SK-N-SH treated with all-trans-retinoic acid at 6 μM for 48 hours (cell line): ENCODE data around the gene ODC1.

Experiments used
- ATAC-seq: fragments of 200-7000 bp; cut with Tn5 transposase; 3 replicates; pipeline ENCODE4 v1.9.1; 2020; ENCODE audit warnings: mild to moderate bottlenecking, moderate library complexity
- ARNTL ChIP-seq: fragments of 450-650 bp; formaldehyde crosslinking; IDR thresholded peaks from 2 replicates; pipeline ENCODE4 v1.5.0; 2020; ENCODE audit warnings: low read depth, mild to moderate bottlenecking, moderate library complexity, borderline replicate concordance
- BACH2 ChIP-seq: fragments of 250-450 bp; sonication (Bioruptor Pico); IDR thresholded peaks from 2 replicates; pipeline ENCODE4 v1.9.0; 2021; ENCODE audit warnings: mild to moderate bottlenecking, borderline replicate concordance
- CSDC2 ChIP-seq: fragments of 250-450 bp; sonication (Bioruptor Pico); IDR thresholded peaks from 2 replicates; pipeline ENCODE4 v1.5.0; 2020; ENCODE audit warnings: mild to moderate bottlenecking, moderate library complexity
- ESRRG ChIP-seq: fragments of 250-450 bp; sonication (Bioruptor Pico); IDR thresholded peaks from 2 replicates; pipeline ENCODE4 v1.6.1; 2021; ENCODE audit warnings: mild to moderate bottlenecking
- GLIS3 ChIP-seq: fragments of 250-450 bp; sonication (Bioruptor Pico); IDR thresholded peaks from 2 replicates; pipeline ENCODE4 v1.5.0; 2020; ENCODE audit warnings: mild to moderate bottlenecking, moderate library complexity
- ISL1 ChIP-seq: fragments of 250-450 bp; sonication (Bioruptor Pico); IDR thresholded peaks from 2 replicates; pipeline ENCODE4 v2.1.2; 2022; ENCODE audit warnings: mild to moderate bottlenecking, moderate library complexity
- OSR1 ChIP-seq: fragments of 250-450 bp; sonication (Bioruptor Pico); IDR thresholded peaks from 2 replicates; pipeline ENCODE4 v1.8.0; 2022; ENCODE audit warnings: moderate library complexity, mild to moderate bottlenecking, inconsistent platforms
- POU6F1 ChIP-seq: fragments of 250-450 bp; sonication (Bioruptor Pico); IDR thresholded peaks from 2 replicates; pipeline ENCODE4 v1.8.0; 2021; ENCODE audit warnings: low read depth, mild to moderate bottlenecking, moderate library complexity, borderline replicate concordance
- PPARA ChIP-seq: fragments of 250-450 bp; sonication (Bioruptor Pico); IDR thresholded peaks from 2 replicates; pipeline ENCODE4 v1.5.0; 2020; ENCODE audit warnings: mild to moderate bottlenecking, borderline replicate concordance
- RARB ChIP-seq: fragments of 250-450 bp; sonication (Bioruptor Pico); IDR thresholded peaks from 2 replicates; pipeline ENCODE4 v1.8.0; 2021; ENCODE audit warnings: mild to moderate bottlenecking, moderate library complexity
- SNAI2 ChIP-seq: fragments of 250-450 bp; sonication (Bioruptor Pico); IDR thresholded peaks from 2 replicates; pipeline ENCODE4 v1.5.0; 2020; ENCODE audit warnings: mild to moderate bottlenecking, moderate library complexity
- TCF4 ChIP-seq: fragments of 250-450 bp; sonication (Bioruptor Pico); IDR thresholded peaks from 2 replicates; pipeline ENCODE4 v1.8.0; 2021; ENCODE audit warnings: mild to moderate bottlenecking, moderate library complexity, borderline replicate concordance
- TOX ChIP-seq: fragments of 250-450 bp; sonication (Bioruptor Pico); IDR thresholded peaks from 2 replicates; pipeline ENCODE4 v1.8.0; 2021; ENCODE audit warnings: mild to moderate bottlenecking, moderate library complexity, borderline replicate concordance
- ZC3H10 ChIP-seq: fragments of 250-450 bp; sonication (Bioruptor Pico); IDR thresholded peaks from 2 replicates; pipeline ENCODE4 v1.5.1; 2021; ENCODE audit warnings: mild to moderate bottlenecking, moderate library complexity
- ZFP3 ChIP-seq: fragments of 250-450 bp; sonication (Bioruptor Pico); IDR thresholded peaks from 2 replicates; pipeline ENCODE4 v1.5.0; 2020; ENCODE audit warnings: mild to moderate bottlenecking, moderate library complexity
- ZFP30 ChIP-seq: fragments of 450-650 bp; formaldehyde crosslinking; IDR thresholded peaks from 2 replicates; pipeline ENCODE4 v1.5.0; 2022; ENCODE audit warnings: mild to moderate bottlenecking, moderate library complexity
- ZNF565 ChIP-seq: fragments of 450-650 bp; formaldehyde crosslinking; conservative IDR thresholded peaks from 2 replicates; pipeline ENCODE4 v1.5.0; 2020; ENCODE audit warnings: low read depth, mild to moderate bottlenecking, moderate library complexity
- ZNF70 ChIP-seq: fragments of 450-650 bp; formaldehyde crosslinking; IDR thresholded peaks from 2 replicates; pipeline ENCODE4 v1.5.0; 2020; ENCODE audit warnings: mild to moderate bottlenecking, moderate library complexity
- ZNF8 ChIP-seq: fragments of 450-650 bp; formaldehyde crosslinking; IDR thresholded peaks from 2 replicates; pipeline ENCODE4 v1.5.0; 2020; ENCODE audit warnings: mild to moderate bottlenecking, moderate library complexity
- TF ChIP-seq, protein P1 (sequence below): fragments of 250-450 bp; sonication (Bioruptor Pico); IDR thresholded peaks from 2 replicates; pipeline ENCODE4 v1.5.1; 2020; ENCODE audit warnings: low read depth, mild to moderate bottlenecking, moderate library complexity
- TF ChIP-seq, protein P2 (sequence below): fragments of 250-450 bp; sonication (Bioruptor Pico); IDR thresholded peaks from 2 replicates; pipeline ENCODE4 v1.5.0; 2020; ENCODE audit warnings: mild to moderate bottlenecking, moderate library complexity
- TF ChIP-seq, protein P3 (sequence below): fragments of 250-450 bp; sonication (Bioruptor Pico); IDR thresholded peaks from 2 replicates; pipeline ENCODE4 v1.8.0; 2020; ENCODE audit warnings: mild to moderate bottlenecking, moderate library complexity, borderline replicate concordance

Gene ODC1

DNA sequence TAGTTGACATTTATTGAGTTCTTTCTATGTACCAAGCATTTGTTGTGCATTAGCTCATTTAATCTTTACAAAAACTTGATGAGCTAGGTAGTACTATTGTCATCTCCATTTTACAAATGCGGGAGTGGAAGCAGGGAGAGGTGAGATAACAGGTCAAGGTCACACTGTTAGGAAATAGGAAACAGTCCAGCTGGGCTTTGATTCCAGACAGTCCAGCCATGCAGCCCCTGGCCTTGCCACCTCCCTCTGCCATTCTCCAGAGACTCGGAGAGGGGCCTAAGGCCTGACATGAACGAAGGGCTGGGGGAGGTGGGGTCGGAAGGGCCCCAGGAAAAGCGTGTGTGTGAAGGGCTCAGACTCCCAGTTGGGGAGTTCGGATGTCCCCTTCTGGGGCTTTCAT, 55.6 kb downstream of the ODC1 start:
- no peak for TF ChIP-seq ZC3H10 (CRISPR knock-in tag)
- TF ChIP-seq SNAI2 (CRISPR knock-in tag), result no peak
- no peak for TF ChIP-seq ZNF565
- TF ChIP-seq TOX (CRISPR knock-in tag), result no peak
- TF ChIP-seq ZFP30 (CRISPR knock-in tag), result no peak
- TF ChIP-seq RARB (CRISPR knock-in tag), result no peak
- TF ChIP-seq, protein P1, sequence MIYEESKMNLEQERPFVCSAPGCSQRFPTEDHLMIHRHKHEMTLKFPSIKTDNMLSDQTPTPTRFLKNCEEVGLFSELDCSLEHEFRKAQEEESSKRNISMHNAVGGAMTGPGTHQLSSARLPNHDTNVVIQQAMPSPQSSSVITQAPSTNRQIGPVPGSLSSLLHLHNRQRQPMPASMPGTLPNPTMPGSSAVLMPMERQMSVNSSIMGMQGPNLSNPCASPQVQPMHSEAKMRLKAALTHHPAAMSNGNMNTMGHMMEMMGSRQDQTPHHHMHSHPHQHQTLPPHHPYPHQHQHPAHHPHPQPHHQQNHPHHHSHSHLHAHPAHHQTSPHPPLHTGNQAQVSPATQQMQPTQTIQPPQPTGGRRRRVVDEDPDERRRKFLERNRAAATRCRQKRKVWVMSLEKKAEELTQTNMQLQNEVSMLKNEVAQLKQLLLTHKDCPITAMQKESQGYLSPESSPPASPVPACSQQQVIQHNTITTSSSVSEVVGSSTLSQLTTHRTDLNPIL (CRISPR knock-in tag), result no peak
- TF ChIP-seq BACH2 (CRISPR knock-in tag), result no peak
- TF ChIP-seq ZNF70, result no peak
- TF ChIP-seq POU6F1 (CRISPR knock-in tag), result no peak
- no peak for ATAC-seq

- no peak for ATAC-seq
- no peak for TF ChIP-seq PPARA (CRISPR knock-in tag)
- TF ChIP-seq TOX (CRISPR knock-in tag), result no peak
- no peak for TF ChIP-seq POU6F1 (CRISPR knock-in tag)
- TF ChIP-seq, protein P1 (CRISPR knock-in tag), result no peak
- TF ChIP-seq ZNF8 (CRISPR knock-in tag), result no peak
- no peak for TF ChIP-seq ZC3H10 (CRISPR knock-in tag)
- TF ChIP-seq GLIS3 (CRISPR knock-in tag), result no peak
- TF ChIP-seq ZNF70, result no peak
- TF ChIP-seq ESRRG (CRISPR knock-in tag), result no peak
- TF ChIP-seq SNAI2 (CRISPR knock-in tag), result no peak
- TF ChIP-seq, protein P2, sequence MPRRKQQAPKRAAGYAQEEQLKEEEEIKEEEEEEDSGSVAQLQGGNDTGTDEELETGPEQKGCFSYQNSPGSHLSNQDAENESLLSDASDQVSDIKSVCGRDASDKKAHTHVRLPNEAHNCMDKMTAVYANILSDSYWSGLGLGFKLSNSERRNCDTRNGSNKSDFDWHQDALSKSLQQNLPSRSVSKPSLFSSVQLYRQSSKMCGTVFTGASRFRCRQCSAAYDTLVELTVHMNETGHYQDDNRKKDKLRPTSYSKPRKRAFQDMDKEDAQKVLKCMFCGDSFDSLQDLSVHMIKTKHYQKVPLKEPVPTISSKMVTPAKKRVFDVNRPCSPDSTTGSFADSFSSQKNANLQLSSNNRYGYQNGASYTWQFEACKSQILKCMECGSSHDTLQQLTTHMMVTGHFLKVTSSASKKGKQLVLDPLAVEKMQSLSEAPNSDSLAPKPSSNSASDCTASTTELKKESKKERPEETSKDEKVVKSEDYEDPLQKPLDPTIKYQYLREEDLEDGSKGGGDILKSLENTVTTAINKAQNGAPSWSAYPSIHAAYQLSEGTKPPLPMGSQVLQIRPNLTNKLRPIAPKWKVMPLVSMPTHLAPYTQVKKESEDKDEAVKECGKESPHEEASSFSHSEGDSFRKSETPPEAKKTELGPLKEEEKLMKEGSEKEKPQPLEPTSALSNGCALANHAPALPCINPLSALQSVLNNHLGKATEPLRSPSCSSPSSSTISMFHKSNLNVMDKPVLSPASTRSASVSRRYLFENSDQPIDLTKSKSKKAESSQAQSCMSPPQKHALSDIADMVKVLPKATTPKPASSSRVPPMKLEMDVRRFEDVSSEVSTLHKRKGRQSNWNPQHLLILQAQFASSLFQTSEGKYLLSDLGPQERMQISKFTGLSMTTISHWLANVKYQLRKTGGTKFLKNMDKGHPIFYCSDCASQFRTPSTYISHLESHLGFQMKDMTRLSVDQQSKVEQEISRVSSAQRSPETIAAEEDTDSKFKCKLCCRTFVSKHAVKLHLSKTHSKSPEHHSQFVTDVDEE, result no peak
- no peak for TF ChIP-seq OSR1 (CRISPR knock-in tag)
- TF ChIP-seq ISL1, result no peak
- TF ChIP-seq ZFP3 (CRISPR knock-in tag), result no peak
- TF ChIP-seq CSDC2, result no peak
- TF ChIP-seq ARNTL (CRISPR knock-in tag), result no peak
- TF ChIP-seq, protein P3, sequence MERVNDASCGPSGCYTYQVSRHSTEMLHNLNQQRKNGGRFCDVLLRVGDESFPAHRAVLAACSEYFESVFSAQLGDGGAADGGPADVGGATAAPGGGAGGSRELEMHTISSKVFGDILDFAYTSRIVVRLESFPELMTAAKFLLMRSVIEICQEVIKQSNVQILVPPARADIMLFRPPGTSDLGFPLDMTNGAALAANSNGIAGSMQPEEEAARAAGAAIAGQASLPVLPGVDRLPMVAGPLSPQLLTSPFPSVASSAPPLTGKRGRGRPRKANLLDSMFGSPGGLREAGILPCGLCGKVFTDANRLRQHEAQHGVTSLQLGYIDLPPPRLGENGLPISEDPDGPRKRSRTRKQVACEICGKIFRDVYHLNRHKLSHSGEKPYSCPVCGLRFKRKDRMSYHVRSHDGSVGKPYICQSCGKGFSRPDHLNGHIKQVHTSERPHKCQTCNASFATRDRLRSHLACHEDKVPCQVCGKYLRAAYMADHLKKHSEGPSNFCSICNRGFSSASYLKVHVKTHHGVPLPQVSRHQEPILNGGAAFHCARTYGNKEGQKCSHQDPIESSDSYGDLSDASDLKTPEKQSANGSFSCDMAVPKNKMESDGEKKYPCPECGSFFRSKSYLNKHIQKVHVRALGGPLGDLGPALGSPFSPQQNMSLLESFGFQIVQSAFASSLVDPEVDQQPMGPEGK (CRISPR knock-in tag), result no peak
- no peak for TF ChIP-seq TCF4 (CRISPR knock-in tag)
- no peak for TF ChIP-seq ZNF565
Observed at GRCh38 chr2:10392100-10392499, 56.0 kb downstream of the ODC1 start.
